Hepatic stellate cell (primary cell): Measurements from ENCODE around the gene PEF1.

Experiments
- DNase-seq: peaks from one replicate; pipeline ENCODE4 v3.0.0; 2011; ENCODE audit warnings: low spot score

Gene PEF1

GRCh38 chr1:31653717-31654473 is 9.2 kb upstream of the PEF1 start:
- no peak for DNase-seq

DNA sequence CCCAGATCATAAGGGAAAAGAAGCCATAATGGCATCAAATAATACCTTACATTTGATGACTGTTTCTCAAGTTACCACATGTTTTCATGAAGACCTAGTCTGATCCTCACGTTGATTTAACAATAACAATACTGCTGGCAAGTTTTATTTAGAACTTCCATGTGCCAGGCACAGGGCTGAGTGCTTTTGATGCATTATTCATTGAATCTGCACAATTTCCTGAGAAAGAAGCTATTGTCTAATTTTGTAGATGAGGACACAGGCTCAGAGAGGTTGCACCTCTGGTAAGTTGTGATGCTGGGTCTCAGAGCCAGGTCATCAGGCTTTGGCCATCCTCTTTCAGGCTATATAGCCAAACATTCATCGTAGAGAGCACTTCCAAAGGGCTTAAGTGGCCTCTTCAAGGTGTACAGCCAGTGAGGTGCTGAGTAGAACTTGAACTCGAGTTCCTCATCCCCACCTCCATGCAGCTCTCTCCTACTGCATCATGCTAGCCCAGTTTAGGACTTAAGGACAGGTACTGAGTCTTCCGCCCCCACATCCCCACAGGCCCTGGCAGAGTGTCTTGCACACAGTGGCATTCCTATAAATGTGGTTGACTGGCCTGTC is 8.3 kb upstream of the PEF1 start:
- no peak for DNase-seq

DNA sequence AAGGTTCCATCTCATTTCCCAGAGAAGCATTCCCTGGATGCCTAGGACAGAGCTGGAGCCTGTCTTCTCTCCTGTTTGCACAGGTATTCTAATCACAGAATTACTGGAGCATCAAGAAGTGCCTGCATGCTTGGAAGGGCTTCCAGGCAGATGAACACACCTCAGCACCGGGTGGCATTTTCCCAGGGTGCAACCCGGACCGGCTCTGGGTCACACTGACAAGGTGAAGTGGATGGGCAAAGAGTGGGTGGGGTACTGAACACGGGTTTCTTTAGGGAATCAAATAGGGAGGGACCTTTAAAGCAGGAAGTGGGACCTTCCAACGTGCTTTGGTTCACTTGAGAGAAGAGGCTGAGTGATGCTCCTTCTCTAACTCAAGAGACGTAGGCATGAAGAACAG is 7.1 kb upstream of the PEF1 start:
- DNase-seq: no peak

DNA sequence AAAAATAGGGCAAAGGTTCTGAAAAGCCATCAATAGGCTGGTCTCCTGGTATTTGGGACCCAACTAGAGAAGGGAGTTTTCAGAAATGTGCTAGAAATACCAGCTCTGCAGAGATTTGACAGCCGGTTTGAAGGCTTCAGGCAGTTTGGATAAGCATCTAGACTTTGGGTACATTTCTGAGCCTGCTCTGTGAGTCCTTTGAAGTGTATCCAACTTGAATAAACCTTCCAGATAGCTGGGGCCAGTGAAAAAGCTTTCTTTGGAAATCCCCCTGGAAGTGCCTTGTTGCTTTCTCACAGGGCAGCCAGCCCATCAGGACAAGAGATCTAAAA is 6.4 kb upstream of the PEF1 start:
- no peak for DNase-seq

GRCh38 chr1:31650161-31651088 is 5.7 kb upstream of the PEF1 start:
- DNase-seq: no peak

GRCh38 chr1:31648641-31649357 is 4.1 kb upstream of the PEF1 start:
- DNase-seq: no peak

DNA sequence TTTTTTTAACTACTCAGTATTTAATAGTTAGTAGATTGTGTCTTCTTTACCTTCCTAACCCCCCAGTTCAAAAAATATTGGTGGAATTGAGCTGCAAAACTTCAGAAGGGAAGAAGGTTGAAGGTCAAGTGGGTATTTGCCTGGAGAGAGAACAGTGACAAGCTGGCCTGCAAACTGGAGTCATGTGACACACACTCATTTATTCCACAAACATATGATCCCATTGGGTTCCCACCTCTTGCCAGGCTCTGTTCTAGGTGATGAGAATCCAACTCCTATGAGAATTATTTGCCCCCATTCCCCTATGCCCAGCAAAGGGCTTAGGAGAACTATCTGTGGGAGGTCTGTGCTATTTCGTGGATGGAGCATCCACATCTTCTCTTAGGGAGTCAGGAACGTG is 3.5 kb upstream of the PEF1 start:
- no peak for DNase-seq

- peak; percentile 90 for DNase-seq
These were observed 2.4 kb upstream of the PEF1 start for GRCh38 chr1:31647106-31647505.

DNA sequence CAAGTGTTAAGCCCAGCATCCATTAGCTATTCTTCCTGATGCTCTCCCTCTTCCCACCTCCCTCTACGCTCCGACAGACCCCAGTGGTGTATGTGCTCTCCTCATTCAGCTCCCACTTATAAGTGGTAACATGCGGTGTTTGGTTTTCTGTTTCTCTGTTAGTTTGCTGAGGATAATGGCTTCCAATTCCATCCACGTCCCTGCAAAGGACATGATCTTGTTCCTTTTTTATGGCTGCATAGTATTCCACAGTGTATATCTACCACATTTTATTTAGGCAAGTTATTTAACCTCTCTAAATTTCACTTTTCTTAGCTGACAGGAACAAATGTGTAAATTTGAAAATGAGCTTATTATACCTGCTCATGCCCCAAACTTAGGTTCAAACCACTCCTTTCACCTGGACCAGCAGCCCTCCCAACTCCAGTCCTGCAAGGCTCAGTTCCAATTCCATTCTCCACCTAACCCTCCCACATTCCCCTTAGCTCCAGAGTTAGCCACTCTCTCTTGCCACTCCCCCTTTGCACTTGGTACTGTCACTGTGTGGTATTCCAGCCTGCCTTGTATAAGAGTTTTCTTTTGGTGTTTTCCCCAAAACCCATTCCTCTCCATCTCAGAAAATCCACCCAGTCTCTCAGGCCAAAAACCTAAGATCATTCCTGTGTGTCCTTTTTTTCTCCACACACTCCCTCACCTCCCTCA is 1.7 kb upstream of the PEF1 start:
- no peak for DNase-seq

GRCh38 chr1:31645274-31645568 is 545 bp upstream of the PEF1 start:
- DNase-seq: no peak

- DNase-seq: no peak
These were observed 608 bp downstream of the PEF1 start for GRCh38 chr1:31643976-31644559.

DNA sequence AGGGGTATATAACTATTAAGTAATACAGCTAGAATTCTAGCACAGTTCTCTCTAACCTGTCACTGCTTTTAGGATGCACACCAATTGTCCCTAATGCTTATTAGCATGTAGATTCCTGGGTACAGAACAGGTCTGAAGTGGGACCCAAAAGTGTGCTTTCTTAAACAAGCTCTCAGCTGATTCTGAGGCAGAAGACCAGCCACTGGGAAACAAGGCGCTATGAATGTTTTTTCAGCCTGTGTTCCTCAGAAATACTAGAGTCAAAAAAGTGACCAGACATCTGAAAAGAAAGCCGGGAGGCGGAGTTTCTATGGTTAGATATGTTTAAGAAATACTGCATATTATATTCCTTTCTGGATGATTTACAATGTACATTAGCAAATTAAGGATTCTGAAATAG is 1.8 kb downstream of the PEF1 start:
- DNase-seq: no peak

- DNase-seq: no peak
These were observed 2.3 kb downstream of the PEF1 start for GRCh38 chr1:31642366-31642765.

- DNase-seq: no peak
These were observed 3.7 kb downstream of the PEF1 start for GRCh38 chr1:31640964-31641363.

DNA sequence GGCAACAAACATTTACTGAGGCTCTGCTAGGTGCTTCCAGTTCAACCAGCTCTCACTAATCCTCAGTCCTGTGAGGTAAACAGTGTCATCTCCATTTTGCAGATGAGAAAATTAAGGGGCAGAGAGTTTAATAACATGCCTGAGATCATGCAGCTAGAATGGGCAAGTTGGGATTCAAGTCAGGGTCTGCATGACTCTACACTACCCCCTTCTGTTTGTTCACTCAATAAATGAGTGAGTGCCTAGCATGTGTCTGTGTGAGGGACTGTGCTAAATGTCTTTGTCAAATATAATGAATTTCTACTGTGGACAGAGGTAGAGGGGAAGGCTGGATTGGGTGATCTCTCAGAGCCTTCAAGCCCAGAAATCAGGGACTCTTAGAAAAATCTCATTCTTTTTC is 4.5 kb downstream of the PEF1 start:
- DNase-seq: no peak

- peak; percentile 64 for DNase-seq
These were observed 5.1 kb downstream of the PEF1 start for GRCh38 chr1:31639543-31639942.

DNA sequence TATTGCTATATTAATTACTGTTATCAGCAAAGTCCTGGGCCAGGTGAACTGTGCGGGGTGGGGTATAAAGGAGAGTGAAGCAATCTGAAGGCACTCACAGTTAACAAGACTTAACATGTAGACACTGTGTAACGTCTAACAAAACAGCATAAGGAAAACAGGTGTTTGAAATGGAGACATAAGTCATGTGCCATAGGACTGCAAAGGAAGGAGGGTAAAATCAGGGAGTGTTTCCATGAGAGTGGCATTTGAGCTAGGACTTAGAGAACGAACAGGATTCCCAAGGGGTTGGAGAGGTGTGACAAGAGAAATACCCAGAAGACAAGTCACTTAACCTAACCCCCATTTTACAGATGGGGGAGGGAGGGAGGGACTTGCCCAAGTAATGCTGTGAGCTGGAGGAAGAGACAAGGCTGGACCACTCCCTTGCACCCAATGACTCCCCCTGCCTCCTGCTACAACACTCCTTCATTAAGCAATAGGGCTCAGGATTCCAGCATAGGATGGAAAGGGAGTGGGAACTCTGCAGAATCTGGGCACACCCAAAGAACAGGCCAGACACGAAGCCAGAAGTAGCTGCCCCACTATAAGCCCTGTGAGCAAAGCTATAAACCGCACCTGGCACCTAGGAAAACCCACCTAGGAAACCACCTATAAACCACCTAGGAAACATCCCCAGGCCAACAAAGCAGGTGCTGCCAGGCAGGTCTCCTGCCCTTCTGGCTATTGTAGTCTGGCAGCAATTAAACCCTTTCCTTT is 6.6 kb downstream of the PEF1 start:
- no peak for DNase-seq

- DNase-seq: no peak
These were observed 11.6 kb downstream of the PEF1 start for GRCh38 chr1:31633117-31633516.

DNA sequence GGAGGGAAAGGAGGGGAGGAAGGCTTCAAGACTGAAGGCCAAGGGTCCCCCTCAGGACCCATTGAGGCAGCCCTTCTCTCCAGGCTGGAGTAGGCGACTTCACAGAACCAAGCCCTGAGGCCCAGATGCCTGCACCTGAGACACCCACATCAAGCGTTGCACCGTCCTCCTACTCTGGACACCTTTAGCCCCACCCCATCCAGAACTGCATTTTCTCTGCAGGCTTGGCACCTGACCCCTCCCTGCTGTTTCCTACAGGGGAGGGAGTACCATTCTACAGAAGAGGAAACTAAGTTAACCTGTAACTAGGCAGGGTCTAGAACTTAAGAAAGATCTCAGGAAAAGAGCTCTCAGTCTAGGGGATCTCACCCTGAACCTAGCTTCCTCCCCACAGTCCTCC is 12.0 kb downstream of the PEF1 start:
- DNase-seq: no peak

GRCh38 chr1:31628931-31629556 is 15.6 kb downstream of the PEF1 start:
- no peak for DNase-seq
